ENCODE data around the gene JADE2.
"Not testable (repeated sequence)": the region's sequence is repeated elsewhere in the genome, so short reads cannot be mapped to it uniquely, and the experiment has no call there.

The JADE2 gene

DNA sequence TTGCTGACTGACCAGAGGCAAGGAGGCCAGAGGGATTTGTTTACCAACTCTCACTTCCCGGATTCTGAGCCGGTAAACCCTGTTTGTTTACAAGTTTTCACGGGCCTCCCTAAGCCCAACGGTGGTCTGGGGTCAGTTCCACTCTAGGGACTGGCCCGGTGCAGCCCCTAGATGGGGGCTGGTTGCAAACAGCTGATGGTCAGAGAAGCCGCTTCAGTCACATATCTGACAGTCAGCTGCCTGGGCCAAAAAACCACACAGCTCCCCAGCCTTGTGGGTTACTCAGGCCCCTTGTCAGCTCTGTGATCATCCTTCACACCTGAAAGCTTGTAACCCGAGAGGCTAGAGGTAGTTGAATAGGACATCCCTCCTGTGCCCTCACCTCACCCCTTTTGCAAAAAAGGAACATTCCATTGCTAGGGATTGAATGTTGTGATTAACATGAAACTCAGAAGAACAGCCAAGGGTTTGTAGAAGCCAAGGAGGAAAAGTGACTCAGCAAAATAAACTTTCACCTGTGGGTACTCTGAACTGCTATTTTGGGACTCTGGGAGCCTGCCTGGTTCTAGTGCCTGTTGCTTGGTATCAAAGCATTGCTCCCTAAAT, 66.8 kb downstream of the JADE2 start:
- Mint-ChIP-seq H3K27ac (peak overlapping the region; percentile 24), H3K36me3 (no peaks in the 10 kb centered on the region), H3K9me3 (no peaks in the 10 kb centered on the region), H3K4me3 (no peak overlapping the region), H3K4me1 (peaks cover 12% of the 10 kb centered on the region), H3K27me3 (no peaks in the 10 kb centered on the region)
- no peak for ATAC-seq

DNA sequence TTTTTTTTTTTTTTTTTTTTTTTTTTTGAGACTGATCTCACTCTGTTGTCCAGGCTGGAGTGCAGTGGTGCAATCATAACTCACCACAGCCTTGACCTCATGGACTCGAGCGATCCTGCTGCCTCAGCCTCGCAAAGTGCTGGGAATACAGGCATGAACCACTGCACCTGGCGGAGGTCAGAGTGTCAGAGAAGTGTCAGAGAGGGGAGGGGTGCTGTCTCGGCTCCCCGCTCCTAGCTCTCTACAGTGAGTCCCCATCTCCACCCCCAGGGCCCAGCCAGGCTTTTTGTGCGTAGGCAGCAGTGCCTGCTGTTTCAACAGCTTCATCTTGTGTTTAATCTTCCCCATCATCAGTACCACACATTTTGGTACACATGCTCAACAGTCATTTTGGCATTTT, 68.9 kb downstream of the JADE2 start:
- ATAC-seq: no peak
- Mint-ChIP-seq H3K27me3 (no peaks in the 10 kb centered on the region), H3K4me3 (no peak overlapping the region), H3K9me3 (no peaks in the 10 kb centered on the region), H3K36me3 (no peaks in the 10 kb centered on the region), H3K27ac (no peak overlapping the region), H3K4me1 (peaks cover 11% of the 10 kb centered on the region)

DNA sequence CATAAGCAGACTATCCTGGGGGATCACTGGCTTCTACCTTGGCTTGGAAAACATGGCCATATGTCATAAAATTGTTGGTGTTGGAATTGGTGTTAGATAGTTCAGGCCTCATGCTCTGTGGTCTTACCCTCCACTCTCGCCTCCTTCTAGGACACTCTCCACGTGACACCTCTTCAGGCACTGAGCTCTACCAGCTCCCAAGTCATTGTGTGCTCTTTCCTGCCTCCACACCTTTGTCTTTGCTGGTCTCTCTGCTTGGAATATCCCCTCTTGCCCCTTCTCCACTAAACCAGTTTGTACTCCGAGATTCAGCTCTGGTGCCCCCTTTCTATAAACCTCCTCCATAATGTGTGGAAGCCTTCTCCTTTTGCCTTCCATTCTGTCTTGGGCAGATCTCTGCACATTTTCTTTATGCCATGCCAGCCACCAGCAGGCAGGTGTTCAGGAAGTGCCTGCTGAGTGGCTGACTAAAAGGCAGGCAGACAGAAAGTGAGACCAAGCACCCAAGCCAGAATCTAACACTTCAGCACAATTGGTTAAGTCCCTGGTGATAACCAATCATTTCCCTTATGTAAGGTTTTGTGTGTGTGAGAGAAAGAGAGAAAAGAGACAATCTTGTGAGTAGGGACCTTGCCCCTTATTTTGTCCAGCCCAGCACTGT, 69.5 kb downstream of the JADE2 start:
- Mint-ChIP-seq H3K36me3 (no peaks in the 10 kb centered on the region), H3K27ac (no peak overlapping the region), H3K9me3 (no peaks in the 10 kb centered on the region), H3K27me3 (no peaks in the 10 kb centered on the region), H3K4me1 (peaks cover 11% of the 10 kb centered on the region), H3K4me3 (no peak overlapping the region)
- no peak for ATAC-seq

DNA sequence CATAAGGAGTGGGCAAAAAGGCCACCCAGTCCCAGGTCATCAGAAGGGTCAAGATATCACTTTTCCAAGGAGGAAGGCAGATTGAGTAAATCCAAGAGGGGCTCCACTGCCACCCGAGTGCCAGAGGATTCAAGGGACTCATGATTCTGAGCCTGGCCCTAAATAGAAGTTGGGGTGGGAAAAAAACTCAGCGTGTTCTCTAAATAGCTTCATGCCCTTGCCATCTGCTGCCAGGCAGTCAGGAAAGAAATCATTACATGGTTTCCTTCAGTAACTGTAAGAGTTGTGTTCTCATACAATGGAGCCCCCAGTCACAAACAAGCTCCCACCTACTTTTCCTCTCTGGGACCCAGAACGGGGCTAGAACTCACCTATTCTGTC, 70.0 kb downstream of the JADE2 start:
- no peak overlapping the region for H3K27ac Mint-ChIP-seq
- no peaks in the 10 kb centered on the region for H3K9me3 Mint-ChIP-seq
- no peak for ATAC-seq
- H3K36me3 Mint-ChIP-seq: peaks cover 3% of the 10 kb centered on the region
- H3K4me3 Mint-ChIP-seq: no peak overlapping the region
- no peaks in the 10 kb centered on the region for H3K27me3 Mint-ChIP-seq
- H3K4me1 Mint-ChIP-seq: peaks cover 11% of the 10 kb centered on the region

DNA sequence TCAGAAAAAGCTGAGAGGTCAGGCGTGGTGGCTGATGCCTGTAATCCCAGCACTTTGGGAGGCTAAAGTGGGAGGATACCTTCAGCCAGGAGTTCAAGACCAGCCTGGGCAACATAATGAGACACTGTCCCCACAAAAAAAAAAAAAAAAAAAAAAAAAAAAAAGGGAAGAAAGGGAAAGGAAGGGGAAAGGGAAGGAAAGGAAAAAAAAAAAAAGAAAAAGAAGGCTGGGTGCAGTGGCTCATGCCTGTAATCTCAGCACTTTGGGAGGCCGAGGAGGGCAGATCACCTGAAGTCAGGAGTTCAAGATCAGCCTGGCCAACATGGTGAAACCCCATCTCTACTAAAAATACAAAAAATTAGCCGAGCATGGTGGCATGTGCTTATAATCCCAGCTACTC, 74.3 kb downstream of the JADE2 start:
- H3K9me3 Mint-ChIP-seq, H3K4me1 Mint-ChIP-seq, H3K4me3 Mint-ChIP-seq, H3K27me3 Mint-ChIP-seq, H3K27ac Mint-ChIP-seq, ATAC-seq: not testable (repeated sequence)
- H3K36me3 Mint-ChIP-seq: peaks cover 13% of the 10 kb centered on the region

DNA sequence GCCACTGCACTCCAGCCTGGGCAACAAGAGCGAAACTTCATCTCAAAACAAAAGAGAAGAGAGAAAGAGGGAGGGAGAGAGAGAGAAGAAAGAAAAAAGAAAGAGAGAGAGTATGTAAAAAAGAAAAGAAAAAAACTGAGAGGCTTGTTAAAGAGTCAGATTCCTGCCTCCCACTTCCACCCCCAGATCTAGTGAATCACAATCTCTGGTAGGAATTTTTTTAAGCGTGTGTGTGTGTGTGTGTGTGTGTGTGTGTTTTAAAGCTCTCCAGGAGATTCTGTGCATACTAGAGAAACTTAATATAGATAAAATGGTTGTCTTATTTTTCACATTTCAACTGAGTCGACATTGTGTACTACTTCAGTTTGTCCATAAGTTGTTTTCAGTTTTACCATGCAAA, 75.1 kb downstream of the JADE2 start:
- no peak overlapping the region for H3K27ac Mint-ChIP-seq
- no peaks in the 10 kb centered on the region for H3K9me3 Mint-ChIP-seq
- H3K36me3 Mint-ChIP-seq: peaks cover 18% of the 10 kb centered on the region
- no peak overlapping the region for H3K4me3 Mint-ChIP-seq
- H3K27me3 Mint-ChIP-seq: no peaks in the 10 kb centered on the region
- no peaks in the 10 kb centered on the region for H3K4me1 Mint-ChIP-seq
- no peak for ATAC-seq

DNA sequence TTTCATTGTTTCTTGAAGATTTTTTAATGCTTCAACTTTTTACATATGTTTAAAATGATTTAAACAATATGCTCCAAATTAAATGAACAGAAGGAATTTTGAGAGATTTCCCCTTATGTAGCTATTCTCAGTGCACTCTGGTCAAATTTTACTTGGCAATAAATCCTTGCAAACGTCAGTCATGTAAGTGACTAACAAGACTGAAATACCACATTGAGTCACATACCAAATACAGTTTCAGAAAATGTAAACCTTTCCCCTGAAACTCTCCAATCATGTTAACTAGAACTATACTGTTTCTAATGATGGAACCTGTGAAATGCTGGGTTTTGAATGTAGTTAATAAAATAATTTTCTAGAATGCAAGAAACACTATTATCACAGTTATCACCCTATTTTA, 77.6 kb downstream of the JADE2 start:
- Mint-ChIP-seq H3K27me3 (no peaks in the 10 kb centered on the region), H3K4me1 (no peaks in the 10 kb centered on the region), H3K36me3 (peaks cover 24% of the 10 kb centered on the region), H3K4me3 (no peak overlapping the region), H3K9me3 (no peaks in the 10 kb centered on the region), H3K27ac (no peak overlapping the region)
- no peak for ATAC-seq

DNA sequence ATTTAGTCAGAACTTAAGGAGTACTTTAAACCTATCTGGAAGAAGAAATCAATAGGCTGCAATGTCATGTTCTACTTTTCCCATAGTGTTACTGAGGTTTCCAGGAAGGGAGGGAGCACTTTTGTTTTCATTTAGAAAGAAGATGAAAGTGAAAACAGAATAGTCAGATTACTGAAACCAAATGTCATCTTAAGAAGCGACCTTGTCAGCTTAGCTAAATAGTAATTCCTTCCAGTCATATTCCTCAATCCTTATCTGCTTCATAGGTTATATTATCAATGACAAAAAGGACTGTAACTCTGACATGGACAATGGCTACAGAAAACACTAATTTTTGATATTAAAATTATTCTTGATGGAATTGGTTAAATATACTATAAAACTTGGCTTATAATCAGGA, 79.4 kb downstream of the JADE2 start:
- no peaks in the 10 kb centered on the region for H3K4me1 Mint-ChIP-seq
- no peaks in the 10 kb centered on the region for H3K27me3 Mint-ChIP-seq
- no peak overlapping the region for H3K27ac Mint-ChIP-seq
- no peak for ATAC-seq
- H3K4me3 Mint-ChIP-seq: no peak overlapping the region
- no peaks in the 10 kb centered on the region for H3K9me3 Mint-ChIP-seq
- H3K36me3 Mint-ChIP-seq: peaks cover 40% of the 10 kb centered on the region

DNA sequence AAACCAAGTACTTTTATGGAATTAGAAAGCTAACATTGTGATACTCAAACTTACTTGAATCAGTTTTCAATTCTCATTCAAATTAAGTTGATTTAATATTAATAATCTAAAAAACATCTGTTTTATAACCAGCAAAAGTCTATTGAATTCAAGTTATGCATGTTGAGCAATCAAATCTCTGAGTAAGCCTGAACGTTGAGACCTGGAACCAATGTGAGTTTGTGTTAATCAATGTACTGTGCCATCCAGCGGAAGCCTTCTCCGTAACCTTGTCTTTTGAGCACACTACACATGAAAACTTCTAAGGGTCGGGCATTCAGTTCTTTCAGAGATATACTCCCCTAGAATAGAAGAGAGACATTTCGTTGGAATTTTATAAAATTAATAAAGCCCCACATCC, 81.3 kb downstream of the JADE2 start:
- no peak for ATAC-seq
- H3K4me3 Mint-ChIP-seq: no peak overlapping the region
- peaks cover 40% of the 10 kb centered on the region for H3K36me3 Mint-ChIP-seq
- no peaks in the 10 kb centered on the region for H3K9me3 Mint-ChIP-seq
- H3K27me3 Mint-ChIP-seq: no peaks in the 10 kb centered on the region
- H3K4me1 Mint-ChIP-seq: no peaks in the 10 kb centered on the region
- H3K27ac Mint-ChIP-seq: no peak overlapping the region

DNA sequence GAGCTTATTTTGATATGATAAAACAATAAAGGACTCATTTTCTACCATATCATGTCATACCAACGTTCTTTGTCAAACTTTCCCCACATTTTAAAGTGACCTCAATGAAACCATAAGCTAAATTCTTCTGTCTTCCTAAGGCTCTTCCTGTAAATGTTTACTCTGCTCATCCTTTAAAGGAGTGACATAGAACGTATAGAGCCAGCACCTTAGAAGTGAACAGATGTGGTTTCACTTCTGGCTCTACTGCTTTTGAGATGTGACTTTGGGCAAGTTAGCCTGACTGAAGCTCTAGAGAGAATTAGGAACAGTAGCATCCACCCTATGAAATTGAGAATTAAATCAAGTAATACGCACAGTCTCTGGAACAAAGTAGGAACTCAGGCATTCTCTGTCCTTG, 83.1 kb downstream of the JADE2 start:
- no peak for ATAC-seq
- Mint-ChIP-seq H3K9me3 (no peaks in the 10 kb centered on the region), H3K4me3 (no peak overlapping the region), H3K27me3 (no peaks in the 10 kb centered on the region), H3K36me3 (peaks cover 49% of the 10 kb centered on the region), H3K27ac (peak overlapping the region; percentile 12), H3K4me1 (no peaks in the 10 kb centered on the region)

DNA sequence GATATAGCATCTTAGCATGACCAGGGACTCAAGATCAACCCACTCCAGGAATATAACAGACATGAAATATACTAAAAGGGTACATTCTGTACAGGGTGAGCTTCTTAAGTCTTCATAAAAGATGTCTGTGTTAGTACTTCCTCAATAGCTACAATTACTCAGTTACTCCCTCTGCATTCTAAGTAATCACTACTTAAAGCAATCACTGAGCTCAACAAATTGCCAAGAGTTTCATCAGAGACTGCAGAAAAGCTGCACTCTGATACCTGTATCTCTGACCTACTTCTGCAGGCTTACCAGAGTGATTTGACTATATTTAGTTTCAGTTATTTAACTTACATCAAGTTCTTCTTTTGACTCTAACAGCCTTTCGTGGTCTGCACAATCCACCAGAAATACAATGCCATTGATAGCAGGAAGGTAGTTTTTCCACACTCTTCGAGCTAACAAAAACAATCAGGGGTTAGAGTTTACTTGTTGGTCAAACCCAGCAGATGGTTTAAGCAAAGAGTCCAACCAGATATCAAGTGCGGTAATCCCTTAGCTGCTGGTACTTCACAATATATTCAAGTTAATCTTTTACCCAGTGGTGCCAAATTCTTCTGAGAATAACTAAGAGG, 83.9 kb downstream of the JADE2 start:
- H3K4me3 Mint-ChIP-seq: no peak overlapping the region
- H3K4me1 Mint-ChIP-seq: no peaks in the 10 kb centered on the region
- no peaks in the 10 kb centered on the region for H3K27me3 Mint-ChIP-seq
- peak overlapping the region; percentile 12 for H3K27ac Mint-ChIP-seq
- H3K36me3 Mint-ChIP-seq: peaks cover 53% of the 10 kb centered on the region
- no peak for ATAC-seq
- H3K9me3 Mint-ChIP-seq: no peaks in the 10 kb centered on the region

DNA sequence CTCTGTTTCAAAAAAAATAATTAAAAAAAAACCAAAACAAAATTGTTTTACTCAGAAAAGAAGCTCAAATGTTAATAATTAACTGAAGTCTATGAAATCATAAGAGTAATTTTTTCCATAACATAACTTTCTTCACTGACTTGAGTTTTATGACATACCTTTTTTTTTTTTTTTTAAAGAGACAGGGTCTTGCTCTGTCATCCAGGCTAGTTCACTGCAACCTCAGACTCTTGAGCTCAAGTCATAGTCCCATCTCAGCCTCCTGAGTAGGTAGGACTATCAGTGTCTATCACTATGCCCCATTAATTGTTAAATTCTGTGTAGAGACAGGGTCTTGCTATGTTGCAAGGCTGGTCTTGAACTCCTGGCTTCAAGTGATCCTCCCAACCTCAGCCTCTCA, 85.3 kb downstream of the JADE2 start:
- H3K27ac Mint-ChIP-seq: no peak overlapping the region
- H3K36me3 Mint-ChIP-seq: peaks cover 54% of the 10 kb centered on the region
- H3K9me3 Mint-ChIP-seq: no peaks in the 10 kb centered on the region
- H3K4me1 Mint-ChIP-seq: no peaks in the 10 kb centered on the region
- H3K4me3 Mint-ChIP-seq: no peak overlapping the region
- no peaks in the 10 kb centered on the region for H3K27me3 Mint-ChIP-seq
- ATAC-seq: no peak

DNA sequence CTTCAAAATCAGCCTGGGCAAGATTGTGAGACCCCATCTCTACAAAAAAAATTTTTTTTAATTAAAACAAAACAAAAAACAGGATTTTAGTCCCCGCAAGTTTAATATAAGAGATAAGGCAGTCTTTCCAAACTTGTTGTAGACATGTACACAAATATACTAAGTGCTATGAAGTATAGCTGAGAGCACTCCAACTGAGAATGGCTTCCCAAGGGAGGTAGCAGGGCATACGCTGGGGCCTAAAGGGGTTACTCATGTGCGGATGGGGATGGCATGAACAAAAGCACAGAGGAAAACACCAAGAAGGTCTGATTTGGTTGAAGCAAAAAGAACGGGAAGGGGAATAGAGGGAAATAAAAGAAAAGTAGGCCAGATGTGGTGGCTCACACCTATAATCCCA, 86.0 kb downstream of the JADE2 start:
- H3K4me1 Mint-ChIP-seq: no peaks in the 10 kb centered on the region
- no peaks in the 10 kb centered on the region for H3K9me3 Mint-ChIP-seq
- no peak for ATAC-seq
- no peak overlapping the region for H3K4me3 Mint-ChIP-seq
- no peaks in the 10 kb centered on the region for H3K27me3 Mint-ChIP-seq
- no peak overlapping the region for H3K27ac Mint-ChIP-seq
- peaks cover 56% of the 10 kb centered on the region for H3K36me3 Mint-ChIP-seq

DNA sequence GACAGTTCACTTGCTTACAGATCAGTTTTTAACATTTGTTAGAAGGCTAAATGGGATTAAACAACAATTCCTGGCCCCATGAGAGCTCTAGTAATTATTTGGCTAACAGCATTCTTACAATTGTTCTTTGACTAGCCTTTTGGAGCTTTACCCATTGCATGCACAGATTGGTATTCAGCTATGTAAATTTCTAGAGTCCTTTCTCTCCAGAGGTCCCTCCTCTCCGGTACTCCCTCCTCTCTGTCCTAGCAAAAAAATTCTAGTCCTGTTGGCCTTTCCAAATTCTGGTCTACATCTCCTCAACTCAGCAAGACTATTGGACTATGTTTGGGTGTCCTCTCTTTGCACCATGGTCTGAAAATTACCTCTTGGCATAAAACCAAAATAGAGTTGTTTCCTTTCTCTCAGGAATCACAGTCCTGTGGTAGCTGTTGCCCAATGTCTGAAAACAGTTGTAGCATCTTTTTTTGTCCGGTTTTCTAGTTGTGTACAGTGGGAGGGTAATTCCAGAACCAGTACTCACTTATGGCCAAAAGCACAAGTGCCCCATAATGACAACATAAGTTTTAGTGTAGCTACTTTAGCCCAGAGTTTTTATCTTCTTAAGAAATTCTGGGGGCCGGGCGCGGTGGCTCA, 89.1 kb downstream of the JADE2 start:
- no peaks in the 10 kb centered on the region for H3K27me3 Mint-ChIP-seq
- H3K9me3 Mint-ChIP-seq: no peaks in the 10 kb centered on the region
- no peak overlapping the region for H3K27ac Mint-ChIP-seq
- no peak overlapping the region for H3K4me3 Mint-ChIP-seq
- H3K36me3 Mint-ChIP-seq: peaks cover 42% of the 10 kb centered on the region
- no peaks in the 10 kb centered on the region for H3K4me1 Mint-ChIP-seq
- no peak for ATAC-seq

DNA sequence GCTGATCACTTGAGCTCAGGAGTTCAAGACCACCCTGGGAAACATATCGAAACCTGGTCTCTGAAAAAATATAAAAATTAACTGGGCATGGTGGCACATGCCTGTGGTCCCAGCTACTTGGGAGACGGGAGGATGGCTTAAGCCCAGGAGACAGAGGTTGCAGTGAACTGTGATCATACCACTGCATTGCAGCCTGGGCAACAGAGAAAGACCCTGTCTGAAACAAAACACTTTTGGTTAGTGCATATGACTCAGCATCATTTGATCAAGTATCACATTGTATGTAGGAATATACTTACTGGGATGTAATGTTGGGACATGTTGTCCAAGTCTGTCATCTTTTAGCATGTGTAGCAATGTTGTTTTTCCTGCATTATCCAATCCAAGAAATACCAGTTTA, 95.2 kb downstream of the JADE2 start:
- no peak overlapping the region for H3K27ac Mint-ChIP-seq
- ATAC-seq: no peak
- peaks cover 17% of the 10 kb centered on the region for H3K4me1 Mint-ChIP-seq
- no peak overlapping the region for H3K4me3 Mint-ChIP-seq
- peaks cover 33% of the 10 kb centered on the region for H3K36me3 Mint-ChIP-seq
- H3K9me3 Mint-ChIP-seq: no peaks in the 10 kb centered on the region
- no peaks in the 10 kb centered on the region for H3K27me3 Mint-ChIP-seq

DNA sequence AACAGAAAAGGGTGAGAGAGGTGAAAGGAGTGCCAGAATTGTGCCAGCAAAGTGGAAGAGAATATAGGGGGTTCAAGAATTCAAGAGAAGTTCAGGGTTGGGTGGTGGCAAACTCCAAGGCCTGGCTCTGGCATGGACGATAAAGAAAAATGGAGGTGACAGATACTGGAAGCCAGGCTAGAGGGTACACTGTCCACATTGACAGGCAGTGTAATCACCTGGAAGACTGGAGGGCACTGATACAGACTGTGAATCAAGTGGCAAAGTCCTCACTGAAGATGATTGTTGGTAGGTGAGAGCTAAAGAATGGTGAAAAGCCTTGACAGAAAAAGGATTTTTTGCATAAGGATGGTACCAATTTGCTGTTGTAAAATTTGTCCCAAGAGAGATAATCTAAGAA, 100.1 kb downstream of the JADE2 start:
- H3K36me3 Mint-ChIP-seq: peaks cover 24% of the 10 kb centered on the region
- no peak overlapping the region for H3K4me3 Mint-ChIP-seq
- no peaks in the 10 kb centered on the region for H3K9me3 Mint-ChIP-seq
- no peaks in the 10 kb centered on the region for H3K27me3 Mint-ChIP-seq
- no peak overlapping the region for H3K27ac Mint-ChIP-seq
- no peak for ATAC-seq
- H3K4me1 Mint-ChIP-seq: peaks cover 31% of the 10 kb centered on the region
